ENCODE results near the gene MARCHF2.

DNA sequence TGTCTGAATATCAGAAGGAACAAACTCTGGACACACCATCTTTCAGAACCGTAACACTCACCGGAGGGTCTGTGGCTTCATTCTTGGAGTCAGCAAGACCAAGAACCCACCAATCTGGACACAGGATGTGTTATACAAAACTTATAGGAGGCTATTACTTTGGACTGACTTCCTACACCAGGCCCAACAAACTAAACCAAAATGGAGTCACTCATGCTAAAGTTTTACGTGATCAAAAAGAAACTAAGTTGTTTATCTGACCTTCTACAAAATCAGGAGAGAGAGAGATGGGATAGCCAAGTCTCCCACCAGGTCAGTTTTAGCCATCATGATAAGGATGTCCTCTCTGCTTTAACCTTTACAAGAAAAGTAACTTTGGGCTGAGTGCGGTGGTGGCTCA is 26.1 kb upstream of the MARCHF2 start:
- TF ChIP-seq, protein P1, sequence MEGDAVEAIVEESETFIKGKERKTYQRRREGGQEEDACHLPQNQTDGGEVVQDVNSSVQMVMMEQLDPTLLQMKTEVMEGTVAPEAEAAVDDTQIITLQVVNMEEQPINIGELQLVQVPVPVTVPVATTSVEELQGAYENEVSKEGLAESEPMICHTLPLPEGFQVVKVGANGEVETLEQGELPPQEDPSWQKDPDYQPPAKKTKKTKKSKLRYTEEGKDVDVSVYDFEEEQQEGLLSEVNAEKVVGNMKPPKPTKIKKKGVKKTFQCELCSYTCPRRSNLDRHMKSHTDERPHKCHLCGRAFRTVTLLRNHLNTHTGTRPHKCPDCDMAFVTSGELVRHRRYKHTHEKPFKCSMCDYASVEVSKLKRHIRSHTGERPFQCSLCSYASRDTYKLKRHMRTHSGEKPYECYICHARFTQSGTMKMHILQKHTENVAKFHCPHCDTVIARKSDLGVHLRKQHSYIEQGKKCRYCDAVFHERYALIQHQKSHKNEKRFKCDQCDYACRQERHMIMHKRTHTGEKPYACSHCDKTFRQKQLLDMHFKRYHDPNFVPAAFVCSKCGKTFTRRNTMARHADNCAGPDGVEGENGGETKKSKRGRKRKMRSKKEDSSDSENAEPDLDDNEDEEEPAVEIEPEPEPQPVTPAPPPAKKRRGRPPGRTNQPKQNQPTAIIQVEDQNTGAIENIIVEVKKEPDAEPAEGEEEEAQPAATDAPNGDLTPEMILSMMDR (IDR thresholded peaks at IDR 0.05): no peak
- TF ChIP-seq ZFX (IDR thresholded peaks at IDR 0.05; ENCODE audit: borderline replicate concordance): no peak
